ENCODE measurements around the gene ZNF749.
"Not testable (repeated sequence)": the region's sequence is repeated elsewhere in the genome, so short reads cannot be mapped to it uniquely, and the experiment has no call there.

ZNF749 gene

DNA sequence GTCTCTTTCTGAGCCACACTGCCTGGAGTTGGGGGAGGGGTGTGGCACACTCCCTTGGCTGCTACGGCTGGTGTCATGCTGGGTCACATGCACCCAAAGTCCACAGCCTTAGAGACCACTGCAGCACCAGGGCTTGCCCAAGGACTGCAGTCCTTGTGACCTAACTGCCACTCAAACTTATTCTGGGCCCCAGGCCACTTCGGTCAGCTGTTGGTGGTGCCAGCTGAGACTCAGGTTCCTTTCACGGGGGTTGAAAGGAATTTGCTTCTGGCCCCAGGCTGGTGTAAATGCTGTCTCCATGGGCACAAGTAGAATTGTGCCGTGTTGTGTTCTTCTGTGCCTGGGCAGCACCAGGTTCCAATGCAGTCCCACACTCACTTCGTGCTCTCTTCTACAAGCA, 31.4 kb downstream of the ZNF749 start:
- DNase-seq (ENCODE audit: low read depth in 2 of 2): no peak

DNA sequence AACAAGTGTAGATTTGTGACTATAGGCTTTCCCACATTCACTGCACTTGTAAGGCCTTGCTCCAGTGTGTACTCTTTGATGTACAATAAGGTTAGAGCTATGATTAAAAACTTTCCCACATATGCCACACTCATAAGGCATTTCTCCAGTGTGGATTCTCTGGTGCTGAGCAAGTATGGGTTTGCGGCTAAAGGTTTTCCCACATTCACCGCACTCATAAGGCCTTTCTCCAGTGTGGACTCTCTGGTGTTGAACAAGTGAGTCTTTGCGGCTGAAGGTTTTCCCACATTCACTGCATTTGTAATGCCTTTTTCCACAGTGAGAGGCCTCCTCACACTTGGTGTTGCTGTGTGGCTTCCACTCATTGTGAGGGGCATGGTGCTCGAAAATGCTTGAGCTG, 38.5 kb downstream of the ZNF749 start:
- no peak for DNase-seq (ENCODE audit: low read depth in 2 of 2)

DNA sequence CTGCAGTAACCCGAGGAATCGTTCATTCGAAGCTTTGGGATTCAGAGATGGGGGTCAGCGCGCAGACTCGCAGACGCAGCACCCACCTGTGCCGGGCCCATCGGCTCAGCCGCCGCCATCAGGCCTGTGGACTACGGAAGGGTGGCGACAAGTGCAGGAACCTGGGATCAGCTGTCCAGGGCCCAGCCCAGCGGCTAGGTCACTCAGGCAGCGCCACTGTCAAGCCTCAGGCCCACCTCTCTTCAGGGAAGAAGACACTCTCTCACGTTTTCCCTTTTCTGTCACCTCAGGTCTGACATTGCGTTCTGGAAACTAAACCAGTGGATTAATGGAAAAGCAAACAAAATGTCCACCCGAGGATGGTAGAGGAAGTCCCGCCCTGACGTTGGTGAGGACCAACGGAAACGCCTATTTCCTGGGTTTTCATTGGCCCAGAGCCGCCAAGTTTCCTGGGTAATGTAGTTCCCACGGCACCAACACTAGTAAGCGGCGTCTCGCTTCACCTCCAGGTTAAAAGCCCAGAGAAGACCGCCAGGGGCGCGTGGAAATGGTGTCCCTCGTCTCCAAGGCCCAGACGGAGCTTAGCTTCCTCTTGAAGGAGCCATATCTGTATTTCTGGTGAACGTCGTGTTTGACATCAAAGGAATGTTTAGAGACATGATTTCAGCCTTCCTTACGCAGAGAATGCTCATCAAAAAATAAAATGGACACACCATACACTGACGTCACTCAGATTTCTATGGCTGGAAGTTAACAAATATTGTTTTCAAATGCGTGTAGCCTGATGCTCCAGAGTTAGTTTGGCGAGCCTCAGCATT, 42.3 kb downstream of the ZNF749 start, which contains the start of gene ZNF772:
ZNF772 (minus strand) TSS at position 376 of the 818 bp plus-strand sequence; CDS start at position 119, 257 bp downstream.
- peak; percentile 80 to 82 for DNase-seq (ENCODE audit: low read depth in 2 of 2)

DNA sequence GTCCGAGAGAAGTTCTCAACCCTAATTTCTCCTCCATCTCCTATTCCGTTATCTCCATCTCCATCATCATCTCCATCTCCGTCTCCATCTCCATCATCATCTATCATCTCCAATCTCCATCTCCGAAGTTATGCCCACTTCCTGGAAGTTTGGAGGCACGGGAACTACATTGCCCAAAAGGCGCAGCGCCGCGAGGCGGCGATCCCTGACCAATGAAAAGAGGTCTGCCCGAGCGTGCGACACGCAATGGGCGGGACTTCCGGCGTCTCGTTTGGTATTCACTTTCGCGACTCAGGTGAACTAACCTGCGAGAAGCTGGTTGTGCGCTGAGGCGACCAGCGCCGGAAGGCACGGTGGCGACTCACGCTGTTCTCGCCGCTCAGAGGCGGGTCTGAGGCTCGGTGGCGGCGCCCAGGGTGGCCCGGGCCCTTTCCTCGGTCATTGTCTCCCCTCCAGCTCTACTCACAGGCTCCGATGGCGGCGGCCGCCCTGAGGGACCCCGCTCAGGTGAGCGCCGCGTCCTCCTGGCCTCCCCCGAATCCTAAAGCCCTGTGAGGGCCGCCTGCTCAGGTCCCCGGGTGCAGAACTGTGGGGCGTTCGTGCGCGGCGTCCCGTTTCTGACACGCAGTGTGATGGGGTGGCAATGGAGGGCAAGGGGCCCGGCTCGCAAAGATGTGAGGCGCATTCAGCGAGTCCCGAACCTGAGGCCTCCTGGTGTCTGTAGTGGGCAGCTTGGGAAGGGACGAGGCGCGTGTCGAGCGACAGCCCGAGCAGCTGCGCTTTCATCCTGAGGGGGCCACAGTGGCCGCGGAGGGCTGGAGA, 52.6 kb downstream of the ZNF749 start, which contains the start of gene ZNF419:
ZNF419 (plus strand) TSS at position 274 of the 822 bp plus-strand sequence; CDS start at position 475, 201 bp downstream.
- DNase-seq (ENCODE audit: low read depth in 2 of 2): peak; percentile 79 to 89

DNA sequence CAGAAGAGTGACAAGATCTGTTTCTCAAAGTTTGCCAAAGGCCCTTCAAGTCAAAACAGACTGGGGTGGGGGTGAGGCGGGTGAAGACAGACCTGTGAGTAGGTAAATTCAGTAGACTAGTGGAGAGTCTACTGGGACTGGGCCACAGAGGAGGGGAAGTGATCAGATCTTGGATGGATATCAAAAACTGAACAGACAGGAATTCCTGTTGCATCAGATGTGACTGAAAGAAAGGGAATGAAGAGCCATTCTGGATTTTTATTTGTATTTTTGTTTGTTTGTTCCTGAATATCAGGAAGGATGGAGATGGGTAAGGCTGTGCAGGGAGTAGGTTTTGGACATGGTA, 53.1 kb downstream of the ZNF749 start:
- not testable (repeated sequence) for DNase-seq (ENCODE audit: low read depth in 2 of 2)
